ENCODE measurements around the gene DUOX1.

DUOX1 gene

GRCh38 chr15:45168751-45169551 lies 39.2 kb downstream of the DUOX1 start:
- peak; percentile 28 for DNase-seq

- DNase-seq, result no peak
Measured at GRCh38 chr15:45169608-45170480, 40.0 kb downstream of the DUOX1 start.

GRCh38 chr15:45171912-45172311 lies 42.1 kb downstream of the DUOX1 start:
- DNase-seq, result peak; percentile 18

- DNase-seq, result no peak
Measured at GRCh38 chr15:45174069-45174468, 44.3 kb downstream of the DUOX1 start.

- DNase-seq, result no peak
Measured at GRCh38 chr15:45174577-45174976, 44.8 kb downstream of the DUOX1 start.

- DNase-seq, result no peak
Measured at GRCh38 chr15:45177285-45177684, 47.5 kb downstream of the DUOX1 start.

GRCh38 chr15:45179221-45179985 lies 49.6 kb downstream of the DUOX1 start:
- DNase-seq, result peak; percentile 18

GRCh38 chr15:45180201-45180600 lies 50.4 kb downstream of the DUOX1 start:
- peak; percentile 8 for DNase-seq

GRCh38 chr15:45180648-45181436 lies 51.0 kb downstream of the DUOX1 start:
- peak; percentile 25 for DNase-seq

GRCh38 chr15:45181491-45182285 lies 51.9 kb downstream of the DUOX1 start:
- no peak for DNase-seq

- no peak for DNase-seq
Measured at GRCh38 chr15:45182996-45183395, 53.2 kb downstream of the DUOX1 start.

GRCh38 chr15:45183511-45183910 lies 53.7 kb downstream of the DUOX1 start:
- DNase-seq, result no peak

GRCh38 chr15:45184562-45185041 lies 54.8 kb downstream of the DUOX1 start:
- no peak for DNase-seq

GRCh38 chr15:45185069-45185779 lies 55.4 kb downstream of the DUOX1 start:
- no peak for DNase-seq

- DNase-seq, result no peak
Measured at GRCh38 chr15:45185903-45186770, 56.3 kb downstream of the DUOX1 start.

- peak; percentile 37 for DNase-seq
Measured at GRCh38 chr15:45186771-45187577, 57.2 kb downstream of the DUOX1 start.

GRCh38 chr15:45187578-45187893 lies 57.7 kb downstream of the DUOX1 start:
- peak; percentile 39 for DNase-seq

- peak; percentile 82 for DNase-seq
Measured at GRCh38 chr15:45187894-45188830, 58.4 kb downstream of the DUOX1 start, which contains the start of gene SHF. SHF (minus strand) TSS chr15:45187966; CDS start chr15:45187951, 15 bp downstream.

All from left hindlimb (tissue), 1 donor.